ENCODE results near the gene AGBL3. TPM values are rescaled to one million over a fixed set of nuclear protein-coding genes. Genes with fewer than 3 reads are reported as not detected.

Gene AGBL3
- total RNA-seq, 3 donors from 2014 or later (not counting 1 experiment from before 2014, with no cell fraction given), result 0.99 to 2.3 (median 1.4) TPM

- H3K36me3 ChIP-seq (ENCODE audit: control insufficient read depth, insufficient read depth, low read length), result no peaks in the 10 kb centered on the region
- Mint-ChIP-seq H3K4me1 (no peaks in the 10 kb centered on the region), H3K9me3 (peaks cover 0 to 4% of the 10 kb centered on the region in 2 donors), H3K4me3 (no peak overlapping the region), H3K36me3 (peaks cover 14% of the 10 kb centered on the region), H3K27me3 (ENCODE audit: low read depth in 2 of 2) (no peaks in the 10 kb centered on the region), H3K27ac (no peak overlapping the region)
- H3K4me3 ChIP-seq (ENCODE audit: low read length), result no peak overlapping the region
- intact Hi-C loops (cut with micrococcal nuclease), result no loop called here
- no peak for ATAC-seq
- WGBS (ENCODE audit: insufficient coverage), result 94% methylated on average over 4 of the region's 4 CpGs
- no peak for DNase-seq
- TF ChIP-seq CTCF (IDR thresholded peaks at IDR 0.05), result no peak
- H3K27me3 ChIP-seq (ENCODE audit: control insufficient read depth, insufficient read depth, low read length), result no peaks in the 10 kb centered on the region
- H3K9me3 ChIP-seq (ENCODE audit: control insufficient read depth, insufficient read depth, low read length), result no peaks in the 10 kb centered on the region
- H3K27ac ChIP-seq (ENCODE audit: low read length), result no peak overlapping the region
- no peaks in the 10 kb centered on the region for H3K4me1 ChIP-seq (ENCODE audit: control insufficient read depth, insufficient read depth, low read length)
Measured at GRCh38 chr7:135109562-135109961, 123.3 kb downstream of the AGBL3 start.

- no peak overlapping the region for H3K4me3 Mint-ChIP-seq
- H3K27me3 Mint-ChIP-seq (ENCODE audit: low read depth in 2 of 2), result no peaks in the 10 kb centered on the region
- peaks cover 0 to 4% of the 10 kb centered on the region in 2 donors for H3K9me3 Mint-ChIP-seq
- H3K36me3 ChIP-seq (ENCODE audit: control insufficient read depth, insufficient read depth, low read length), result no peaks in the 10 kb centered on the region
- 96% methylated on average over 1 of the region's 1 CpG for WGBS (ENCODE audit: insufficient coverage)
- peaks cover 14% of the 10 kb centered on the region for H3K36me3 Mint-ChIP-seq
- TF ChIP-seq CTCF (IDR thresholded peaks at IDR 0.05), result no peak
- H3K27me3 ChIP-seq (ENCODE audit: control insufficient read depth, insufficient read depth, low read length), result no peaks in the 10 kb centered on the region
- no peaks in the 10 kb centered on the region for H3K4me1 Mint-ChIP-seq
- H3K4me3 ChIP-seq (ENCODE audit: low read length), result no peak overlapping the region
- H3K4me1 ChIP-seq (ENCODE audit: control insufficient read depth, insufficient read depth, low read length), result no peaks in the 10 kb centered on the region
- intact Hi-C loops (cut with micrococcal nuclease), result no loop called here
- no peaks in the 10 kb centered on the region for H3K9me3 ChIP-seq (ENCODE audit: control insufficient read depth, insufficient read depth, low read length)
- H3K27ac Mint-ChIP-seq, result no peak overlapping the region
- H3K27ac ChIP-seq (ENCODE audit: low read length), result no peak overlapping the region
- no peak for ATAC-seq
- DNase-seq, result no peak
Measured at GRCh38 chr7:135109976-135110375, 123.7 kb downstream of the AGBL3 start.

GRCh38 chr7:135111379-135111778, 125.1 kb downstream of the AGBL3 start:
- no peaks in the 10 kb centered on the region for H3K9me3 ChIP-seq (ENCODE audit: control insufficient read depth, insufficient read depth, low read length)
- no peak overlapping the region for H3K4me3 ChIP-seq (ENCODE audit: low read length)
- Mint-ChIP-seq H3K27ac (no peak overlapping the region), H3K4me3 (no peak overlapping the region), H3K4me1 (no peaks in the 10 kb centered on the region), H3K36me3 (peaks cover 14% of the 10 kb centered on the region), H3K27me3 (ENCODE audit: low read depth in 2 of 2) (no peaks in the 10 kb centered on the region), H3K9me3 (peaks cover 0 to 4% of the 10 kb centered on the region in 2 donors)
- H3K4me1 ChIP-seq (ENCODE audit: control insufficient read depth, insufficient read depth, low read length), result no peaks in the 10 kb centered on the region
- no peak for DNase-seq
- H3K27ac ChIP-seq (ENCODE audit: low read length), result no peak overlapping the region
- WGBS (ENCODE audit: insufficient coverage), result 92% methylated on average over 1 of the region's 2 CpGs
- no peaks in the 10 kb centered on the region for H3K27me3 ChIP-seq (ENCODE audit: control insufficient read depth, insufficient read depth, low read length)
- no peaks in the 10 kb centered on the region for H3K36me3 ChIP-seq (ENCODE audit: control insufficient read depth, insufficient read depth, low read length)
- ATAC-seq, result no peak
- intact Hi-C loops (cut with micrococcal nuclease), result no loop called here
- TF ChIP-seq CTCF (IDR thresholded peaks at IDR 0.05), result no peak

GRCh38 chr7:135114622-135115021, 128.3 kb downstream of the AGBL3 start:
- no peak for ATAC-seq
- WGBS (ENCODE audit: insufficient coverage), result 100% methylated on average over 1 of the region's 1 CpG
- H3K4me3 Mint-ChIP-seq, result no peak overlapping the region

More at GRCh38 chr7:135114622-135115021, 128.3 kb downstream of the AGBL3 start:
- Histone ChIP-seq H3K27me3 (ENCODE audit: control insufficient read depth, insufficient read depth, low read length) (no peaks in the 10 kb centered on the region), H3K4me1 (ENCODE audit: control insufficient read depth, insufficient read depth, low read length) (no peaks in the 10 kb centered on the region), H3K27ac (ENCODE audit: low read length) (no peak overlapping the region), H3K9me3 (ENCODE audit: control insufficient read depth, insufficient read depth, low read length) (peaks cover 3% of the 10 kb centered on the region), H3K4me3 (ENCODE audit: low read length) (no peak overlapping the region), H3K36me3 (ENCODE audit: control insufficient read depth, insufficient read depth, low read length) (no peaks in the 10 kb centered on the region)
- peaks cover 9% of the 10 kb centered on the region for H3K36me3 Mint-ChIP-seq
- H3K4me1 Mint-ChIP-seq, result no peaks in the 10 kb centered on the region
- TF ChIP-seq CTCF (IDR thresholded peaks at IDR 0.05), result no peak
- no peaks in the 10 kb centered on the region for H3K27me3 Mint-ChIP-seq (ENCODE audit: low read depth in 2 of 2)
- intact Hi-C loops (cut with micrococcal nuclease), result no loop called here
- H3K9me3 Mint-ChIP-seq, result peaks cover 0 to 6% of the 10 kb centered on the region in 2 donors
- no peak overlapping the region for H3K27ac Mint-ChIP-seq
- DNase-seq, result no peak

Data from natural killer cell (primary cell).